Gastrocnemius medialis (tissue), 4 donors: ENCODE data around the gene SPATS2L.

Experiments used
- CTCF ChIP-seq, 5 experiments: fragments of 450-650 bp in 3 of 5; fragments of 200-600 bp in 2 of 5; sonication (generic) in 2 of 5; IDR thresholded peaks in 4 of 5; conservative IDR thresholded peaks in 1 of 5; 1 replicate in 4 of 5; 2 replicates in 1 of 5; pipeline ENCODE4 v1.5.1; 2016 to 2019; ENCODE audit warnings: antibody characterized with exemption in 5 of 5, mild to moderate bottlenecking in 3 of 5, moderate library complexity in 3 of 5
- POLR2A ChIP-seq, 2 donors: fragments of 450-650 bp; IDR thresholded peaks; one replicate each; pipeline ENCODE4 v1.6.1; 2017; ENCODE audit warnings: antibody characterized with exemption in 2 of 2, mild to moderate bottlenecking in 2 of 2, moderate library complexity in 2 of 2

GRCh38 chr2:200275295-200276013 is 31.0 kb upstream of the SPATS2L start:
- TF ChIP-seq CTCF (IDR thresholded peaks at IDR 0.05 in 4 of 5, conservative IDR thresholded peaks at IDR 0.05 in 1 of 5) (no peak), POLR2A (IDR thresholded peaks at IDR 0.05) (no peak)
